ENCODE data around the gene NCCRP1.

Gene NCCRP1

GRCh38 chr19:39174558-39175544 is 21.9 kb upstream of the NCCRP1 start:
- no peaks in the 10 kb centered on the region for H3K27me3 ChIP-seq (ENCODE audit: insufficient read depth, low read depth, severe bottlenecking)
- H3K9me3 ChIP-seq (ENCODE audit: severe bottlenecking), result no peaks in the 10 kb centered on the region
- TF ChIP-seq CTCF (IDR thresholded peaks at IDR 0.05; ENCODE audit: low read depth, low read length), result no peak
- no peak overlapping the region for H3K4me3 ChIP-seq (ENCODE audit: low read depth, low read length)
- DNase-seq, result peak; percentile 23
- H3K27ac ChIP-seq, result peak overlapping the region; percentile 45
- H3K36me3 ChIP-seq, result peaks cover 72% of the 10 kb centered on the region

GRCh38 chr19:39175564-39175963 is 21.2 kb upstream of the NCCRP1 start:
- peak overlapping the region; percentile 45 for H3K27ac ChIP-seq
- H3K4me3 ChIP-seq (ENCODE audit: low read depth, low read length), result no peak overlapping the region
- TF ChIP-seq CTCF (IDR thresholded peaks at IDR 0.05; ENCODE audit: low read depth, low read length), result no peak
- H3K9me3 ChIP-seq (ENCODE audit: severe bottlenecking), result no peaks in the 10 kb centered on the region
- DNase-seq, result peak; percentile 30
- peaks cover 73% of the 10 kb centered on the region for H3K36me3 ChIP-seq
- no peaks in the 10 kb centered on the region for H3K27me3 ChIP-seq (ENCODE audit: insufficient read depth, low read depth, severe bottlenecking)

GRCh38 chr19:39177110-39177699 is 19.6 kb upstream of the NCCRP1 start:
- TF ChIP-seq CTCF (IDR thresholded peaks at IDR 0.05; ENCODE audit: low read depth, low read length), result no peak
- Histone ChIP-seq H3K27ac (no peak overlapping the region), H3K36me3 (peaks cover 71% of the 10 kb centered on the region), H3K9me3 (ENCODE audit: severe bottlenecking) (no peaks in the 10 kb centered on the region), H3K27me3 (ENCODE audit: insufficient read depth, low read depth, severe bottlenecking) (no peaks in the 10 kb centered on the region), H3K4me3 (ENCODE audit: low read depth, low read length) (no peak overlapping the region)
- DNase-seq, result no peak

- Histone ChIP-seq H3K27ac (no peak overlapping the region), H3K36me3 (peaks cover 65% of the 10 kb centered on the region), H3K9me3 (ENCODE audit: severe bottlenecking) (no peaks in the 10 kb centered on the region), H3K4me3 (ENCODE audit: low read depth, low read length) (no peak overlapping the region), H3K27me3 (ENCODE audit: insufficient read depth, low read depth, severe bottlenecking) (no peaks in the 10 kb centered on the region)
- DNase-seq, result no peak
- TF ChIP-seq CTCF (IDR thresholded peaks at IDR 0.05; ENCODE audit: low read depth, low read length), result no peak
Measured at GRCh38 chr19:39177736-39178135, 19.0 kb upstream of the NCCRP1 start.

GRCh38 chr19:39178296-39179006 is 18.3 kb upstream of the NCCRP1 start:
- DNase-seq, result no peak
- peaks cover 61% of the 10 kb centered on the region for H3K36me3 ChIP-seq
- H3K4me3 ChIP-seq (ENCODE audit: low read depth, low read length), result no peak overlapping the region

More at GRCh38 chr19:39178296-39179006, 18.3 kb upstream of the NCCRP1 start:
- Histone ChIP-seq H3K27me3 (ENCODE audit: insufficient read depth, low read depth, severe bottlenecking) (no peaks in the 10 kb centered on the region), H3K27ac (no peak overlapping the region), H3K9me3 (ENCODE audit: severe bottlenecking) (no peaks in the 10 kb centered on the region)
- TF ChIP-seq CTCF (IDR thresholded peaks at IDR 0.05; ENCODE audit: low read depth, low read length), result no peak
